Pulmonary artery endothelial cell (primary cell): Measurements from ENCODE around the gene CNST. TPM values are rescaled to one million over a fixed set of nuclear protein-coding genes. Genes with fewer than 3 reads are reported as not detected.
A peak's percentile ranks its signal among the peaks of the same experiment; 100 is the strongest.
"Not testable (repeated sequence)": the region's sequence is repeated elsewhere in the genome, so short reads cannot be mapped to it uniquely, and the experiment has no call there.

Experiments
- DNase-seq: peaks from one replicate; pipeline ENCODE4 v3.0.0-alpha.2; 2011; ENCODE audit warnings: low read depth, low spot score
- total RNA-seq: library from RNA; depleted of rRNA; stranded (reverse); fragments of >200 nt; gene quantifications from 2 replicates; pipeline ENCODE4 v1.2.3, GENCODE V29; 2014

The CNST gene
- total RNA-seq, 1 donor from 2014 or later = 14.2 TPM

GRCh38 chr1:246583448-246584185, 17.4 kb downstream of the CNST start:
- no peak for DNase-seq

GRCh38 chr1:246587032-246587431, 20.8 kb downstream of the CNST start:
- DNase-seq = no peak

GRCh38 chr1:246587606-246588005, 21.4 kb downstream of the CNST start:
- peak; percentile 40 for DNase-seq

- DNase-seq = no peak
Observed at GRCh38 chr1:246588159-246588721, 22.0 kb downstream of the CNST start.

DNA sequence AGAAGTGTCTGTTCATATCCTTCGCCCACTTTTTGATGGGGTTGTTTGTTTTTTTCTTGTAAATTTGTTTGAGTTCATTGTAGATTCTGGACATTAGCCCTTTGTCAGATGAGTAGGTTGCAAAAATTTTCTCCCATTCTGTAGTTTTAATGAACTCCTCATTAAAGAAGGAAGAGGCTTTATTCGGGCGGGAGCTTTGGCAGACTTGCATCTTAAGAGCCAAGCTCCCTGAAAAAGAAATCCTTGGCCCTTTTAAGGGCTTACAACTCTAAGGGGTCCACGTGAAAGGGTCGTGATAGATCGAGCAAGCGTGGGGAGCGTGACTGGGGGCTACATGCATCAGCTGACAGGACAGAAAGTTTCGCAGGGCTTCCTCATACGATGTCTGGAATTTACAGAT, 23.7 kb downstream of the CNST start:
- DNase-seq = not testable (repeated sequence)

- no peak for DNase-seq
Observed at GRCh38 chr1:246591047-246591446, 24.8 kb downstream of the CNST start.

DNA sequence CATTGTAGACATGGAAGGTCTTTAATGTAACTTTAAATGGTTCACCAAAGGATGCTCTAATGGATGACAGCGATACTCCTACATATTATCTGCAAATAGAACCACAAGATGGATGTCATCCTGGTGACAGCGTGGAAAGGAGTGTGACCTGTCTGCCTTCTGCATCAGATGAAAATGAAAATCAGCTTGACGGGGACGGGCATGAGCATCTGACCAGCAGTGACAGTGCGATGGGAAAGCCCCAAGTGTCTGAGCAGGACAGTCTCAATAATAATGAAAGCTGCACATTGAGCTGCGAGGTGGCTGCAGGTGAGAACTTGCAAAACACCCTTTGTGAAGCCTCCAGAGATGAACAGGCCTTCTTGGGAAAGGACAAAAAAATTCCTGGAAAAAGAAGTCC, 25.2 kb downstream of the CNST start:
- DNase-seq = no peak

GRCh38 chr1:246591958-246592357, 25.7 kb downstream of the CNST start:
- DNase-seq = no peak

- DNase-seq = no peak
Observed at GRCh38 chr1:246592695-246593094, 26.4 kb downstream of the CNST start.

- DNase-seq = no peak
Observed at GRCh38 chr1:246595146-246595545, 28.9 kb downstream of the CNST start.

- DNase-seq = peak; percentile 44
Observed at GRCh38 chr1:246597340-246597739, 31.1 kb downstream of the CNST start.

GRCh38 chr1:246597971-246598370, 31.7 kb downstream of the CNST start:
- DNase-seq = no peak

- DNase-seq = no peak
Observed at GRCh38 chr1:246599315-246599714, 33.1 kb downstream of the CNST start.

GRCh38 chr1:246600579-246600978, 34.3 kb downstream of the CNST start:
- no peak for DNase-seq

DNA sequence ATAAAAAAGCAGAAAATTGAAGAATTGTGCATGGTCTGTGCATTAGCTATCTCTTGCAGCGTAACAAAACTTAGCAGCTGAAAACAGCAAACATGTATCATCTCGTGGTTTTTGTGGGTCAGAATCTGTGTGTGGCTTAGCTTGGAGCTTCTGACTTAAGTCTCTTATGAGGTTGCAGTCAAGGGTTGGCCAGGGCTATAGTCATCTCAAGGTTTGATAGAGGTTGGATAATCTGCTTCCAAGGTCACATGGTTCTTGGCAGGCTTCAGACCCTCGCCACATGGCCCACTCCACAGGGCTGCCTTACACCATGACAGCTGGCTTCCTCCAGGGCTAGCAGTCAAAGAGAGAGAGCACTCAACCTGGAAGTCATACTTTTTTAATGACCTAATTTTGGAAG, 35.9 kb downstream of the CNST start:
- no peak for DNase-seq

GRCh38 chr1:246605231-246605630, 39.0 kb downstream of the CNST start:
- not testable (repeated sequence) for DNase-seq

- no peak for DNase-seq
Observed at GRCh38 chr1:246607462-246607861, 41.2 kb downstream of the CNST start.

DNA sequence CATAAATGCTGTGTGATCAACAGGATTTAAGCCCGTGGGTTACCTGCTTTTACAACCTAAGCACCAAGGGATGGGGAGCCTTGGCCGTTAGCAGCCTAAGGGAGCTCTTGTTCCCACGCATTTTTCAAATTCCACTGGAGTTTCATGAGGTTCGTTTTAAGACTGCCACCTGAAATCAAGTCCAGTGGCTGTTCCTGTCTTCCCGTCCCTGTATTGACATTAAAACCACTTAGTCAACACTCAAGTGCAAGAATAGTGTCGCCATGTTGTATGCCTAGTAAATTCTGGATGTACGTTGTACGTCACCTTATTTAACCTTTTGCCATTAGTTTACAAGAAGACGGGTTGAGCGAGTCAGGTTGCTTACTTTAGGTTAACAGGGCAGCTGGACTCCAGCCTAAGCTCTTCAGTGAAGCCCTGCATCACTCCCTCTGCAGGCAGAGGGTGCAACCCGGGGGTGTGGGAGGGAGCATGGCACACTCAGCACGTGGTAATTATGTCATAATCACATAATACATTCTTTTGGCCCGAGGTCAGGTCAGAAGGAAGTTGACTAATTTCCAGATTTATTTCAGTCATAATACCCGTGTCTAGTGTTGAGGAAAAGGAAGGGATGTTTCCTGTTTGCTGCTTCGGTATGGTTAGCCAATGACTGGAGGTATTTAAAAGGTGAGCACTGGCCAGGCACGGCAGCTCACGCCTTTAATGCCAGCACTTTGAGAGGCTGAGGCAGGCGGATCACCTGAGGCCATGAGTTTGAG, 42.5 kb downstream of the CNST start:
- peak; percentile 96 for DNase-seq

DNA sequence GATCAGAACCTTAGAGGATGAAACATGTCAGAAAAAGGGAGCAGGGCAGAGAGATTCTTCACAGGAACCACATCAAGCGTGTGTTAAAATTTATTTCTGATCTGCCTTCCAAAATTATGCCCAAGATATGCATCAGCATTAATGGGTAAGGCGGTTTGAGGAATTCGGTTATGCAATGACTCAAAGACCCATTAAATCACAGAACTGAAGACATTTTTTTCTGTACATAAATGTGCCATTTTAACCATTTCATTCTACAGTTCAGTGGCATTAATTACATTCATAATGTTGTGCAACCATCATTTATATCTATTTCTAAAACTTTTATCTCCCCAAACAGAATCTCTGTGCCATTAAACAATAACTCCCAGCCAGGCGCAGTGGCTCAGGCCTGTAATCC, 43.4 kb downstream of the CNST start:
- no peak for DNase-seq

GRCh38 chr1:246613096-246613758, 47.0 kb downstream of the CNST start:
- DNase-seq = no peak

- DNase-seq = no peak
Observed at GRCh38 chr1:246617156-246617555, 50.9 kb downstream of the CNST start.

DNA sequence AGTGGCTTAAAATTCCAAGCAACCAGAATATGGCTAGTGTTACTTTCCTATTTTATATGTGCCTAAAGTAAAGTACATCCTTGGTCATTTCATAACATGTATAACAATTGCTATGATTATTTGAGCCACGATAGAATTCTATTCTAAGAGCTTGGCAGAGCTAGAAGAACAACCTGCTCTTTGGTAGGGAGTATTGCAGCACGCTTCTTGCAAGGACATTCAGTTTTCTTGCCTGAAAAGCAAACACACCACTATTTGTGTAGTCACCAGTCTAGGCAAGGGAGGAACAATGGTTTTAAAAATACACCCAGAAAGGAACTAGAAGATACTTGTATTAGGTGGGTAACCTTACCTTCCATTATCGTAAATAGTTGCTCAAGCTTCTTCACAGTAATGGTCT, 51.5 kb downstream of the CNST start:
- DNase-seq = no peak
